H54 (cell line): ENCODE data around the gene PACS1.

ENCODE experiments used
- DNase-seq: peaks from one replicate; pipeline ENCODE4 v3.0.0; 2011; ENCODE audit warnings: low spot score, mixed read lengths; ENCODE audit not compliant: insufficient read length
- FAIRE-seq: peaks from 3 replicates; lab custom pipeline; 2011; peaks lifted over from hg19 to GRCh38; lab: Jason Lieb, UNC
- POLR2A ChIP-seq: IDR thresholded peaks from 2 replicates; pipeline ENCODE4 v1.6.1; 2011; ENCODE audit warnings: low read depth, mild to moderate bottlenecking, low read length

The PACS1 gene

DNA sequence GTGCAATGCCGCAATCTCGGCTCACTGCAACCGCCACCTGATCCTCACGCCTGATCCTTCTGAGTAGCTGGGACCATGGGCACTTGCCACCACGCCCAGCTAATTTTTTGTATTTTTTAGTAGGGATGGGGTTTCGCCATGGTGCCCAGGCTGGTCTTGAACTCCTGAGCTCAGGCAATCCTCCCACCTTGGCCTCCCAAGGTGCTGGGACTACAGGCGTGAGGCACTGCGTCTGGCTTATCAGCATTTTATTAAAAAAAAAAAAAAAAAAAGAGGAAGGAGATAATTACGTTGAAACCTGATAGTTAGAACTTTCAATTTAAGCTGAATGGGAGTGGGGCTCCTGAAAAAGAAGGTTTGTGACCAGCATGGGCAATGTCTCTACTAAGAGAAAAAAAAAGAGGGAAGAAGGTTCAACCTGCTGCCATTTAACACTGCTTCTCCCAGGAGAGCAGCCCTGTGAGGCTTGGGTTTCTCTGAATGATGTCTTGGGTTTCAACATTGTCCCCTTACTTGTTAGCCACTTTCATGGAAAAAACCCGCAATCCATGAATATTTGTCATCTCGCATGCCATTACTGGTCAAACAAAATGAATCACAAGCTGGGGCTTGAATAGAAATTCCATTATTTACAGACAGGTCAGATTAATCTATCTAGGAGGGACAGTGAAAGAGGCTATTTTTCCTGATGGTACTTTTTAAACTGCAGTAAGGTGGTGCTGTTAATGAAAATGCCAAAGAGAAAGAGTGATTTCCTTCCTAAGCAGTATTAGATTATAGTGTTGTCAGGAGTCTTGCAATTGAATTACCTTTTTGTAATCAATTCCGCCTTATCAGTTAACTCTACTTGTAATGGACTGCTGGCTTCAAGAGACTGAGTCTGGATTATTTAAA is 72.5 kb downstream of the PACS1 start:
- DNase-seq: peak; percentile 19

DNA sequence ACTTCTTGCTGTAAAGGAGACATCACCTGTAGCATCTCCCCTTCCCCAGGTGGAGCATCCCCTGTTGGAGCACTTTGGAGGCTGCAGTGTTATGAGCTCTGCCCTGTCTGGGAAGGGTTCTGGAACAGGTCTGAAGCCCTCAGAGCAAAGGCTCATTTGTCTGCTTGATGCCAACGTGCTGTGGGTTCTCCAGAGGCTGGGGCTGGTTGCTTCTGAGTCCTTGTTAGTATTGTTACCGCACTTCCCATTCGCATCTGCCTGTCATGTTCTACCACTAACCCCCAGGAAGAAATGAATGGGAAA is 73.1 kb downstream of the PACS1 start:
- no peak for TF ChIP-seq POLR2A
- DNase-seq (no peak), FAIRE-seq (no peak)

More for the DNA sequence above, 72.5 kb downstream of the PACS1 start:
- TF ChIP-seq POLR2A: no peak
- FAIRE-seq: peak; percentile 89

DNA sequence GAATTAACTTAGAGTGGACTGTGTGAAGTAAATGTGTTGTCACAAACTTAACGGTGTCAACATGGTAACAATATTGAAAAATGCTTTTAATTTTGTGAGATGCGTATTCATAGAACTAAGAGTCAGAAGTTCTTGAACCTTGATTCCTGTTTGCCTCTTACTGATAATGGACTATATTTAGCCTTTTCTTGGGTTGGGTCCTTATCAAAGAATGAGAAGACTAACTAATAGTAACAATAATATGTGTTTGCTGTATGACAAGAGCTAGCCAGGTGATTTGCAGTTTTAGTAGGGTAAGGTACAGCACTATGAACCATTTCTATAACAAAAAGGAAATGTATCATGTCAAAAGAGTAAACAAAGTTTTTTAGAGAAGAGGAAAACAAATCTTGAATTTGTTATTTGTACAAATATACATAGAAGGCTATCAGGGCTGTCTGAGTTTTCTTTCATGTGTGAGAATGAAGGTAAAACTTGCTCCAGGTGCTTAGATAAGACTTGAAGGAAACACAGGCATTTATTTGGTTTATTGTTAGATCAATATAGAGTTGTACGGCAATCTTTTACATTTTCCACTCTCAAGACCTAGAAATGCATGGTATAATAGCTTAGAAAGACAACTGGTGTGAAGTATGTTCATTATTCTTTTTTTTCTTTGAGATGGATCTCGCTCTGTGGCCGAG is 74.1 kb downstream of the PACS1 start:
- no peak for TF ChIP-seq POLR2A
- no peak for FAIRE-seq

DNA sequence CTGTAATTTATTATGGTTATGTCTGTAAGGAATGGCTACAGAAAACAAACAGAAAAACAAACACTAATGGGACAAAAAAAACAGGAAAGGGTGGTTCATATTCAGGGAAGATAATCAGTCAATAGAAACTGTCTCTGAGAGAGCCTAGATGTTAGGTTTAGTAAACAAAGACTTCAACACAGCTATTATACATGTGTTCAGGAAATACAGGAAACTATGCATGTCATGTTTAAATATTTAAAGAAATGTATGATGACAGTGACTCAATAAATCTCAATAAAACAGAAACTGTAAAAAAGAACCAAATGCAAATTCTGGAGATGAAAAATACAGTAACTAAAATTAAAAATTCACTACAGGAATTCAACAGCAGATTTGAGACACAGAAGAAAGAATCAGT is 76.0 kb downstream of the PACS1 start:
- no peak for TF ChIP-seq POLR2A
- FAIRE-seq: no peak
- no peak for DNase-seq

More for the DNA sequence above, 74.1 kb downstream of the PACS1 start:
- no peak for DNase-seq

DNA sequence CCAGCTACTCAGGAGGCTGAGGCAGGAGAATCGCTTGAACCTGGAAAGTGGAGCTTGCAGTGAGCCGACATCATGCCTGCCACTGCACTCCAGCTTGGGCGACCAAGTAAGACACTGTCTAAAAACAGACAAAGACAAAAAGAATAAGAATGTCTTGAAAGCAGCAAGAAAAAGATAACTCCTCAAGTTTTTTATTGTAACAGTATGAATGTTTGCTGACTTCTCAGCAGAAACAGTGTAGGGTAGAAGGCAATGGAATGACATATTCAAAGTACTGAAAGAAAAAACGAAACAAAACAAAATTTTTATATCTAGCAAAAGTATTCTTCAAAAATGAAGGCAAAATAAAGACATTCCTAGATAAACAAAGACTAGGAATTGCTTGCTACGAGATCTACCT is 76.9 kb downstream of the PACS1 start:
- TF ChIP-seq POLR2A: no peak
- FAIRE-seq: no peak

DNA sequence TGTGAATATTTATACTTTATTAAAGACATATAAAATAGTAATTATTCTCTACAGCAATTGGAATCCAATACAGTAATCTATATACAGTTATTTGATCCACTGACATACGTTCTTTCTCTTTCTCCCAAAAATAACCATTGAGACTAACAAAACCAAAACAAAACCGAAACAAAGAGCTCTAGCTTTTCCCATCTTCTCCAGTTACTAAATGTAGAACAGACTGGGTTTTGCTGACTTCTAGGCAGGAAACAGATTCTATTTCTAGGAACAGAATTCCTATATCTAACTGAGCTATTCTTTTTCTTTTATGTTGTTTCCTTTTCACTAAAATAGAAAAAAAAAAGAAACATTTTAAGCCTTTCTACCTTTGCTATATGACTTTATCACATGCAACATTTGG is 80.1 kb downstream of the PACS1 start:
- TF ChIP-seq POLR2A: no peak
- FAIRE-seq: no peak
- DNase-seq: no peak

More for the DNA sequence above, 76.9 kb downstream of the PACS1 start:
- DNase-seq: no peak

DNA sequence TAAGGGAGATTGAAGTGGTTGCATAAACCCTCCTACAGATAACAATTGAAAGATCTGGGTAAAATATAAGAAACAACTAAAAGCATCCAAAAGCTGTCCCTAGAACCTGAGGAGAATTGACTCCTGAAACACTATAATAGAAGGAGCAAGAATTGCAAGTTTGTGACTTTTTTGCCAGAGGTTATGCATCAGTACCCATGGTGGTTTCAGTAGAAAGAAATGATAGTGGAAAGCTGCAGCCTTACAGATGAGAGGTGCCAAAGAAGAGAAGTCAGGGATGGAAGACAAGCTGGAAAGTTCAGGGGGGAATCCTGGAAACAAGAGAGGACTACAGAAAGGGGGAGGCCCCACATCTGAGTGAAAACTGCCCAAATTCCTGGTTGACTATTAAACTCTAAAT is 80.7 kb downstream of the PACS1 start:
- no peak for TF ChIP-seq POLR2A
- DNase-seq (no peak), FAIRE-seq (no peak)

DNA sequence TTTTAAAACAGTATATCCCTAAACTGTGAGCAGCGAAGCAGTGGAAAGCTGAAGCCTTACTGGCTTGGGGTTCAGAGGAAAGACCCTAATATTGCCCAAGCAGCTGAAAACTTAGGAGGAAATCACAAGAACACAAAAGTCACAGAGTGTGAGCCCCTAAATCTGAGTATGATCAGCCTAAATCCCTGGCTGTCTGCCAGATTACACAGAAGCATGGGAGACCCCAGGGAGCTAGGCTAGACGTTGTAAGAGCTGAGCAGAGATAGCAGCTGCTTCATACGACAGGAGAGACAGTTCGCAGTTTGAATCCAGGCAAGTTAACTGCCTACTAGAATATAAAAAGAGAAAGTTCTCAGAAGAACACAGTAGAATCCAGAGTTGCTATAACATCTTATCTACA is 81.2 kb downstream of the PACS1 start:
- FAIRE-seq (no peak), DNase-seq (no peak)
- TF ChIP-seq POLR2A: no peak

DNA sequence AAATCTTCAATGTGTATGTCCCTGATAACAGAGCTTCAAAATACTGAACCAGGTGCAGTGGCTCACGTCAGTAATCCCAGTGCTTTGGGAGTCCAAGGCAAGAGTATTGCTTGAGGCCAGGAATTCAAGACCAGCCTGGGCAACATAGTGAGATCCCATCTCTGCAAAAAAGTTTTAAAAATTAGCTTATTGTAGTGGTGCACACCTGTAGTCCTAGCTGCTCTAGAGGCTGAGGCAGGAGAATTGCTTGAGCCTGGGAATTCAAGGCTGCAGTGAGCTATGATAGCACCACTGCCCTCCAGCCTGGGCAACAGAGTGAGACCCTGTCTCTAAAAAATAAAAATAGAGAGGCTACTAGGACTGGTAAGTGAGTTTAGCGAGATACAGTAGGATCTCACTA is 84.0 kb downstream of the PACS1 start:
- FAIRE-seq: no peak
- no peak for TF ChIP-seq POLR2A
- DNase-seq: no peak

DNA sequence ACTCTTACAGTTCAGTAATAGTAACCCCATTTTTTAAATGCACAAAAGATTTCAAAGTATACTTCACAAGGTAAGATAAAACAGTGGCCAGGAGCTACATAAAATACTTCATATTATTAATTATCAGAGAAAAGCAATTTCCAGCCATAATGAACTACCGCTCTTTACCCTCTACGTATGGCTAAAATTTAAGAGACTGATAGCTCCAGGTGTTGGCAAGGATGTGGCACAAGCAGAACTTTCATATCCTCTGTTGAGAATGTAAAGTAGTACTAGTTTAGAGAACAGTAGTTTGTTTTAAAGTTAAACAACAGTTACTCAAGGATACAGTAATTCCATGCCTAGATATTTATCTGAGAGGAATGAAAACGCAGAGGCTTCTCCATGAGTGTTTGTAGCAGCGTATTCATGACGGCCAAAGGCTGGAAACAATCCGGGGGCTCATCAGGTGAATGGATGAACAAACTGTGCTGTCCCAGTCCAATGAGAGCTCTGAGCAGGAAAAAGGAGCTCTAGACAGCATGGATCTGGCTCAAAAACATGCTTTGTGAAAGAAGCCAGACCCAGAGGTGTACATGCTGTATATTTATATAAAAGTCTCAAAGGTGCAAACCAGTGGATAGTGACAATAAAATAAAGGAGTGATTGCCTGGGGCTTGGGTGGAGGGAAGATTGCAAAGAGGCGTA is 85.5 kb downstream of the PACS1 start:
- DNase-seq (no peak), FAIRE-seq (no peak)
- no peak for TF ChIP-seq POLR2A

DNA sequence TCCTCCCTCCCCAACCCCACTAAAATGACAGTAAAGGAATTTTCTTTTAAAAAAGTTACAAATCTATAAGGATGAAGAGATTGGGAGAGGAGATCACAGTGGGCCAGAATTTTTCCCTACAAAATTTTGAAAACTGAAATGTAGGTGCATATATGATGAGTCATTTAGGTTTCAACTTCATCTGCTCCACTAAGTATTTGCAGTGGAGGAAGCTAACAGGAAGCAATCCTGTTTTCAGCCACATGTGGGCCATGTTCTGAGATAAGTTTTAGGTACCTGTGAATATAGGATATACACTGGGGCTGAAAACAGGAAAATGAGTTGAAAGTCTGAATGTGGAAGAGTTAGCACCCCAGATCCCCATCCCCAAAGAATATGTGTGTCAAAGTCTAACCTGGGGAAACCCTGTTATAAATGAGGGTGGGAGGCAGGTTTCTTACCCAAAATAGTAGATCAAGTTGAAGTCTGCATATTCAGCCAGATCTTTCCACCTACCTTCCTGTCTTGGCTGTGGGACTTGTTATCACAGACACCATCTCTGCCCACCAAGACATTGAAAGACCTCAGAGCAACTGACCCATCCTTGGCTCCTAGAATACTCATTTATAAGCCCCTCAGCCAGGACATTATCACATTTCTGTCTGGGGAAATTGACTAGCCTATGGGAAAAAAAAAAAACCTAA is 87.3 kb downstream of the PACS1 start:
- DNase-seq: no peak
- TF ChIP-seq POLR2A: no peak
- no peak for FAIRE-seq

DNA sequence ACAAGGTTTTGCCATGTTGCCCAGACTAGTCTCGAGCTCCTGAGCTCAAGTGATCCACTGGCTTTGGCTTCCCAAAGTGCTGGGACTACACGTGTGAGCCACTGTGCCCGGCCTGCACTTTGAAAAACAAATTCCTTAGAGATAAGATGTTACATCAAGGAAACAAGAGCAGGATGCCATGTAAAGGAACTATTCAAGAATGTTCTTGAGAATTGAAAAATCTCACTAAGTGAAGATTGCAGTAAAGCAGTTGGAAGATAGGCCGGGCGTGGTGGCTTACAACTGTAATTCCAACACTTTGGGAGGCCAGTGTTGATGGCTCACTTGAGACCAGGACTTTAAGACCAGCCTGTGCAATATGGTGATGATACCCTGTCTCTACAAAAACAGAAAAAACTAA is 88.1 kb downstream of the PACS1 start:
- FAIRE-seq: no peak
- no peak for DNase-seq
- no peak for TF ChIP-seq POLR2A

DNA sequence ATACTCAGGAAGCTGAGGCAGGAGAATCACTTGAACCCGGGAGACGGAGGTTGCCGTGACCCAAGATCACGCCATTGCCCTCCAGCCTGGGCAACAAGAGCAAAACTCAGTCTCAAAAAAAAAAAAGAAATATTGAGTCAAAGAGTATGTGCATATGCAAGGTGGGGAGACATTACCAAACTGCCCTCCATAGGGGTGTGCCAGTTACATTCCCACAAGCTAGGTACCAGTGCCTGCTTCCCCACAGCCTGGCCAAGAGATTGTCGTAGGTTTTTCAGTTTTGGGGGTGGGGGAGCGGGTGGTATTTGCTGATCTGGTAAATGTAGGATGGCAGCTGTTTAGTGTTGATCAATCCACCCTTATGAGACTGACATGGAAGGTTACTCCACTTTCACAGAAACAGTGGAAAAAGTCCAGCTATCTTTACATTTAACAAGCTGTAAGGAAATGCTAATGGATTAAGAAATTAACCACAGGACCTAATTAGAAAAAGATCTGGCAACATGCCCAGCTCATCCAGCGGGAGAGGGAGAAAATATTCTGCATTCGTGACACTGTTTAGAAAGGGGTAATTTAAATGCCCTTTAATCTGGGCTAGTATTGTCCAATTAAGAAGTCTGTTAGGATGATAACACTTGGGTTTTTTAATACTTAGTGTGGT is 89.4 kb downstream of the PACS1 start:
- DNase-seq (no peak), FAIRE-seq (no peak)
- TF ChIP-seq POLR2A: no peak
